ENCODE results near the gene NAA16.

Gene NAA16

DNA sequence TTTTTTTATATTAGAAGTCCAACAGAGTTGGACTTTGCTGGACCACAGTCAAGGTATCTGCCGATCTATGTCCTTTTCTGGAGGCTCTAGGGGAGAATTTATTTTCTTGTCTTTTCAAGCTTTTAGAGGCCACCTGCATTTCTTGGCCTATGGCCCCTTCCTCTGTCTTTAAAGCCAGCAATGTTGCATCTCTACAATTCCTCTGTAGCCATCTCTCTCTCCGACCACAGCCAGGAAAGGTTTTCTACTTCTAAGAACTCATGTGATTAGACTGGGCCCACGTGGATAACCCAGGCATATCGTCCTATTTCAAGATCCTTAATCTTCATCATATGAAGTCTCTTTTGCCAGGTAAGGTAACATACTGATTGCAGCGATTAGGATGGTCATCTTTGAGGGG is 102.8 kb downstream of the NAA16 start:
- DNase-seq (ENCODE audit: low read depth in 1 of 2, low spot score in 1 of 2): no peak
- no peak overlapping the region for H3K27ac ChIP-seq (replicated peaks)
- no peak overlapping the region for H3K4me3 ChIP-seq (replicated peaks; ENCODE audit: insufficient read depth, low read length)
- TF ChIP-seq GABPA (IDR thresholded peaks at IDR 0.05; ENCODE audit: low read depth): no peak
- TF ChIP-seq, protein P1, sequence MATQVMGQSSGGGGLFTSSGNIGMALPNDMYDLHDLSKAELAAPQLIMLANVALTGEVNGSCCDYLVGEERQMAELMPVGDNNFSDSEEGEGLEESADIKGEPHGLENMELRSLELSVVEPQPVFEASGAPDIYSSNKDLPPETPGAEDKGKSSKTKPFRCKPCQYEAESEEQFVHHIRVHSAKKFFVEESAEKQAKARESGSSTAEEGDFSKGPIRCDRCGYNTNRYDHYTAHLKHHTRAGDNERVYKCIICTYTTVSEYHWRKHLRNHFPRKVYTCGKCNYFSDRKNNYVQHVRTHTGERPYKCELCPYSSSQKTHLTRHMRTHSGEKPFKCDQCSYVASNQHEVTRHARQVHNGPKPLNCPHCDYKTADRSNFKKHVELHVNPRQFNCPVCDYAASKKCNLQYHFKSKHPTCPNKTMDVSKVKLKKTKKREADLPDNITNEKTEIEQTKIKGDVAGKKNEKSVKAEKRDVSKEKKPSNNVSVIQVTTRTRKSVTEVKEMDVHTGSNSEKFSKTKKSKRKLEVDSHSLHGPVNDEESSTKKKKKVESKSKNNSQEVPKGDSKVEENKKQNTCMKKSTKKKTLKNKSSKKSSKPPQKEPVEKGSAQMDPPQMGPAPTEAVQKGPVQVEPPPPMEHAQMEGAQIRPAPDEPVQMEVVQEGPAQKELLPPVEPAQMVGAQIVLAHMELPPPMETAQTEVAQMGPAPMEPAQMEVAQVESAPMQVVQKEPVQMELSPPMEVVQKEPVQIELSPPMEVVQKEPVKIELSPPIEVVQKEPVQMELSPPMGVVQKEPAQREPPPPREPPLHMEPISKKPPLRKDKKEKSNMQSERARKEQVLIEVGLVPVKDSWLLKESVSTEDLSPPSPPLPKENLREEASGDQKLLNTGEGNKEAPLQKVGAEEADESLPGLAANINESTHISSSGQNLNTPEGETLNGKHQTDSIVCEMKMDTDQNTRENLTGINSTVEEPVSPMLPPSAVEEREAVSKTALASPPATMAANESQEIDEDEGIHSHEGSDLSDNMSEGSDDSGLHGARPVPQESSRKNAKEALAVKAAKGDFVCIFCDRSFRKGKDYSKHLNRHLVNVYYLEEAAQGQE (IDR thresholded peaks at IDR 0.05; ENCODE audit: insufficient replicate concordance, low read depth): no peak
- TF ChIP-seq, protein P2, sequence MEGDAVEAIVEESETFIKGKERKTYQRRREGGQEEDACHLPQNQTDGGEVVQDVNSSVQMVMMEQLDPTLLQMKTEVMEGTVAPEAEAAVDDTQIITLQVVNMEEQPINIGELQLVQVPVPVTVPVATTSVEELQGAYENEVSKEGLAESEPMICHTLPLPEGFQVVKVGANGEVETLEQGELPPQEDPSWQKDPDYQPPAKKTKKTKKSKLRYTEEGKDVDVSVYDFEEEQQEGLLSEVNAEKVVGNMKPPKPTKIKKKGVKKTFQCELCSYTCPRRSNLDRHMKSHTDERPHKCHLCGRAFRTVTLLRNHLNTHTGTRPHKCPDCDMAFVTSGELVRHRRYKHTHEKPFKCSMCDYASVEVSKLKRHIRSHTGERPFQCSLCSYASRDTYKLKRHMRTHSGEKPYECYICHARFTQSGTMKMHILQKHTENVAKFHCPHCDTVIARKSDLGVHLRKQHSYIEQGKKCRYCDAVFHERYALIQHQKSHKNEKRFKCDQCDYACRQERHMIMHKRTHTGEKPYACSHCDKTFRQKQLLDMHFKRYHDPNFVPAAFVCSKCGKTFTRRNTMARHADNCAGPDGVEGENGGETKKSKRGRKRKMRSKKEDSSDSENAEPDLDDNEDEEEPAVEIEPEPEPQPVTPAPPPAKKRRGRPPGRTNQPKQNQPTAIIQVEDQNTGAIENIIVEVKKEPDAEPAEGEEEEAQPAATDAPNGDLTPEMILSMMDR (IDR thresholded peaks at IDR 0.05; ENCODE audit: insufficient read depth, low read length): no peak
- TF ChIP-seq POLR2AphosphoS5 (IDR thresholded peaks at IDR 0.05; ENCODE audit: low read depth): no peak
- TF ChIP-seq SPI1 (IDR thresholded peaks at IDR 0.05; ENCODE audit: borderline replicate concordance, low read depth): no peak
- no peaks in the 10 kb centered on the region for H3K27me3 ChIP-seq (ENCODE audit: insufficient read depth, poor library complexity, severe bottlenecking)

DNA sequence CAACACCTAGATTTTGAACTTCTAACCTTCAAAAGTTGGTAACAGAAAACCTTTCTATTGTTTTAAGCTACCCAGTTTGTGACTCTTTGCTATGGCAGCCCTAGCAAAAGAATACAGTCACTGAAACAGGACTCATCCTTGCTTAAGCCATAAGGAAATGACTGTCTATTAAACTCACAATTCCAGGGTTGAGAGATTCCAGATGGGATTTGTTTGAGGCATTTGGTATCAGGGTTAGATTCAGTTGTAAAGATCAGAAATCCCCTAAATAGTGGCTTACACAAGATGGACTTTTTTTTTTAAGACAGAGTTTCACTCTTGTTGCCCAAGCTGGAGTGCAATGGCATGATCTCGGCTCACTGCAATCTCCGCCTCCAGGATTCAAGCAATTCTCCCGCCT is 105.2 kb downstream of the NAA16 start:
- Histone ChIP-seq H3K27ac (replicated peaks) (no peak overlapping the region), H3K27me3 (ENCODE audit: insufficient read depth, poor library complexity, severe bottlenecking) (no peaks in the 10 kb centered on the region), H3K4me3 (replicated peaks; ENCODE audit: insufficient read depth, low read length) (no peak overlapping the region)
- DNase-seq (ENCODE audit: low read depth in 1 of 2, low spot score in 1 of 2): no peak
- TF ChIP-seq GABPA (IDR thresholded peaks at IDR 0.05; ENCODE audit: low read depth) (no peak), POLR2AphosphoS5 (IDR thresholded peaks at IDR 0.05; ENCODE audit: low read depth) (no peak), SPI1 (IDR thresholded peaks at IDR 0.05; ENCODE audit: borderline replicate concordance, low read depth) (no peak)
- TF ChIP-seq, protein P1 (IDR thresholded peaks at IDR 0.05; ENCODE audit: insufficient replicate concordance, low read depth): no peak
- TF ChIP-seq, protein P2 (IDR thresholded peaks at IDR 0.05; ENCODE audit: insufficient read depth, low read length): no peak

DNA sequence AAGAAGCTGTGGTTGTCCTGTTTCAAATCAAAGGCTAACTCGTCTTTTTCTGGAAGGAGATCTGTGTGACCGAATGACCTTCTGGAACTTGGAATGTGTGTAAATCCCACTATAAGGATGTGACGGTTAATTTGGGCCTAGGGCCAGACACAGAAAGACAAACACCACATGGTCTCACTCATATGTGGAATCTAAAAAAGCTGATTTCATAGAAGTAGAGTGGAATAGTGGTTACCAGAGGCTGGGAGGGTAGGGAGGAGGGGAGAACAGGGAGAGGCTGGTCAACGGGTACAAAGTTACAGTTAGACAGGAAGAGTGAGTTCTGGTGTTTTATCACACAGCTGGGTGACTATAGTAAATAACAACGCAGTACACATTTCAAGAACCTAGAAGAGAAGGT is 107.0 kb downstream of the NAA16 start:
- TF ChIP-seq, protein P1 (IDR thresholded peaks at IDR 0.05; ENCODE audit: insufficient replicate concordance, low read depth): no peak
- no peak for TF ChIP-seq SPI1 (IDR thresholded peaks at IDR 0.05; ENCODE audit: borderline replicate concordance, low read depth)
- no peak for TF ChIP-seq POLR2AphosphoS5 (IDR thresholded peaks at IDR 0.05; ENCODE audit: low read depth)
- TF ChIP-seq GABPA (IDR thresholded peaks at IDR 0.05; ENCODE audit: low read depth): no peak
- TF ChIP-seq, protein P2 (IDR thresholded peaks at IDR 0.05; ENCODE audit: insufficient read depth, low read length): no peak
- DNase-seq (ENCODE audit: low read depth in 1 of 2, low spot score in 1 of 2): no peak
- Histone ChIP-seq H3K27ac (replicated peaks) (no peak overlapping the region), H3K27me3 (ENCODE audit: insufficient read depth, poor library complexity, severe bottlenecking) (no peaks in the 10 kb centered on the region), H3K4me3 (replicated peaks; ENCODE audit: insufficient read depth, low read length) (no peak overlapping the region)
